PC-9 (cell line): ENCODE results near the gene USP7.

Experiments
- EZH2 ChIP-seq: fragments of 200-600 bp; sonication (generic); IDR thresholded peaks from 2 replicates; pipeline ENCODE4 v1.8.0; 2017; ENCODE audit warnings: antibody characterized with exemption, low read depth
- TF ChIP-seq, protein P1 (sequence below): fragments of 200-600 bp; sonication (generic); conservative IDR thresholded peaks from 2 replicates; pipeline ENCODE4 v1.6.1; 2017; ENCODE audit warnings: mixed run types, antibody characterized with exemption, mild to moderate bottlenecking, moderate library complexity

DNA sequence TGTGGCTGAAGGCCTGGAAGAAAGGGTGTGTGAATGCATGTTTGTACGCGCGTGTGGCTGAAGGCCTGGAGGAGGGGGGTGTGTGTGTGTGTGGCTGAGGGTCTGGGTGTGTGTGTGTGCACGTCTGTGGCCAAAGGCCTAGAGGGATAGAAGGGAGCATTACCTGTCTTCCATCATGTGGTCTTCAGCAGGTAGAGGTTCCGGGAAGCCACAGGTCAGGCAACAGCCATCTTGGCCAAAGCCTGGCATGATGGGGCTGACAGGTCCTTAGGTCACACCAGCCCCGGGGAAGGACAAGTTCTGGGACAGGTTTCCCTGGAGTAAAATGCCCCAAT is 76.3 kb downstream of the USP7 start:
- TF ChIP-seq EZH2 = no peak
- TF ChIP-seq, protein P1, sequence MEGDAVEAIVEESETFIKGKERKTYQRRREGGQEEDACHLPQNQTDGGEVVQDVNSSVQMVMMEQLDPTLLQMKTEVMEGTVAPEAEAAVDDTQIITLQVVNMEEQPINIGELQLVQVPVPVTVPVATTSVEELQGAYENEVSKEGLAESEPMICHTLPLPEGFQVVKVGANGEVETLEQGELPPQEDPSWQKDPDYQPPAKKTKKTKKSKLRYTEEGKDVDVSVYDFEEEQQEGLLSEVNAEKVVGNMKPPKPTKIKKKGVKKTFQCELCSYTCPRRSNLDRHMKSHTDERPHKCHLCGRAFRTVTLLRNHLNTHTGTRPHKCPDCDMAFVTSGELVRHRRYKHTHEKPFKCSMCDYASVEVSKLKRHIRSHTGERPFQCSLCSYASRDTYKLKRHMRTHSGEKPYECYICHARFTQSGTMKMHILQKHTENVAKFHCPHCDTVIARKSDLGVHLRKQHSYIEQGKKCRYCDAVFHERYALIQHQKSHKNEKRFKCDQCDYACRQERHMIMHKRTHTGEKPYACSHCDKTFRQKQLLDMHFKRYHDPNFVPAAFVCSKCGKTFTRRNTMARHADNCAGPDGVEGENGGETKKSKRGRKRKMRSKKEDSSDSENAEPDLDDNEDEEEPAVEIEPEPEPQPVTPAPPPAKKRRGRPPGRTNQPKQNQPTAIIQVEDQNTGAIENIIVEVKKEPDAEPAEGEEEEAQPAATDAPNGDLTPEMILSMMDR = no peak
